Neural cell (in vitro differentiated cells): ENCODE results near the gene MAST4. TPM values are rescaled to one million over a fixed set of nuclear protein-coding genes. Genes with fewer than 3 reads are reported as not detected.

Experiments
- H2AFZ ChIP-seq: fragments of 200-600, 300-800 bp; sonication (generic), shearing (Covaris generic); 2 replicates; pipeline ENCODE4 v1.6.0; 2014; ENCODE audit warnings: low read depth, mild to moderate bottlenecking, antibody characterized with exemption, low read length, moderate library complexity
- H3F3A ChIP-seq: fragments of 200-600 bp; shearing (Covaris generic); 2 replicates; pipeline ENCODE4 v1.6.1; 2016; ENCODE audit warnings: mild to moderate bottlenecking, moderate library complexity, mixed read lengths, antibody characterized with exemption, low read length; ENCODE audit not compliant: insufficient read depth, poor library complexity, severe bottlenecking
- H3K27ac ChIP-seq: fragments of 200-600, 300-800 bp; sonication (generic), shearing (Covaris generic); 2 replicates; pipeline ENCODE4 v1.5.1; 2014; ENCODE audit warnings: mild to moderate bottlenecking, low read length, moderate library complexity
- H3K27me3 ChIP-seq: fragments of 300-800, 200-600 bp; sonication (generic), shearing (Covaris generic); 2 replicates; pipeline ENCODE4 v1.6.0; 2014; ENCODE audit warnings: mild to moderate bottlenecking, low read depth, low read length, moderate library complexity; ENCODE audit not compliant: insufficient read depth
- H3K36me3 ChIP-seq: fragments of 300-800, 200-600 bp; sonication (generic), shearing (Covaris generic); 2 replicates; pipeline ENCODE4 v1.5.1; 2014; ENCODE audit warnings: mild to moderate bottlenecking, antibody characterized with exemption, low read length, moderate library complexity; ENCODE audit not compliant: insufficient read depth
- H3K4me2 ChIP-seq: fragments of 300-800, 200-600 bp; sonication (generic), shearing (Covaris generic); 2 replicates; pipeline ENCODE4 v1.6.0; 2014; ENCODE audit warnings: mild to moderate bottlenecking, low read length
- H3K4me3 ChIP-seq: fragments of 300-800, 200-600 bp; sonication (generic), shearing (Covaris generic); 2 replicates; pipeline ENCODE4 v1.5.1; 2014; ENCODE audit warnings: mild to moderate bottlenecking, low read length, moderate library complexity
- H3K79me2 ChIP-seq: fragments of 200-600 bp; shearing (Covaris generic); replicated peaks from 2 replicates; pipeline ENCODE4 v1.6.0; 2014; ENCODE audit warnings: mild to moderate bottlenecking, low read length, moderate library complexity; ENCODE audit not compliant: insufficient read depth
- H3K9ac ChIP-seq: fragments of 300-800, 200-600 bp; sonication (generic), shearing (Covaris generic); 2 replicates; pipeline ENCODE4 v1.6.1; 2016; ENCODE audit warnings: mild to moderate bottlenecking, low read length, mixed read lengths
- H3K9me2 ChIP-seq: fragments of 200-600 bp; shearing (Covaris generic); 2 replicates; pipeline ENCODE4 v1.6.1; 2016; ENCODE audit warnings: mild to moderate bottlenecking, low read length, mixed read lengths; ENCODE audit not compliant: insufficient read depth
- H3K9me3 ChIP-seq: fragments of 200-600, 300-800 bp; sonication (generic), shearing (Covaris generic); 2 replicates; pipeline ENCODE4 v1.6.1; 2016; ENCODE audit warnings: mild to moderate bottlenecking, mixed run types, low read length, moderate library complexity, mixed read lengths
- H4K20me1 ChIP-seq: fragments of 200-600 bp; shearing (Covaris generic); 2 replicates; pipeline ENCODE4 v1.6.1; 2016; ENCODE audit warnings: mild to moderate bottlenecking, mixed run types; ENCODE audit not compliant: insufficient read depth
- CTCF ChIP-seq: fragments of 450-650 bp; IDR thresholded peaks from 2 replicates; pipeline ENCODE4 v1.5.1; 2014; ENCODE audit warnings: antibody characterized with exemption, mild to moderate bottlenecking, moderate library complexity; ENCODE audit not compliant: poor library complexity, severe bottlenecking
- EP300 ChIP-seq: fragments of 450-650 bp; conservative IDR thresholded peaks from 2 replicates; pipeline ENCODE4 v1.6.1; 2014; ENCODE audit warnings: antibody characterized with exemption, mild to moderate bottlenecking, moderate library complexity; ENCODE audit not compliant: poor library complexity, severe bottlenecking
- EZH2 ChIP-seq: fragments of 200-600, 300-800 bp; shearing (Covaris generic), sonication (generic); IDR thresholded peaks from 2 replicates; pipeline ENCODE4 v1.6.1; 2014; ENCODE audit warnings: antibody characterized with exemption, low read length, borderline replicate concordance, mild to moderate bottlenecking; ENCODE audit not compliant: insufficient read depth, poor library complexity, severe bottlenecking
- MXI1 ChIP-seq: fragments of 450-650 bp; conservative IDR thresholded peaks from 2 replicates; pipeline ENCODE4 v1.6.1; 2014; ENCODE audit warnings: antibody characterized with exemption, mild to moderate bottlenecking; ENCODE audit not compliant: poor library complexity, severe bottlenecking
- POLR2AphosphoS5 ChIP-seq: IDR thresholded peaks from 2 replicates; pipeline ENCODE4 v1.6.1; 2012
- RAD21 ChIP-seq: fragments of 450-650 bp; conservative IDR thresholded peaks from 2 replicates; pipeline ENCODE4 v1.6.1; 2014; ENCODE audit warnings: antibody characterized with exemption, mild to moderate bottlenecking, moderate library complexity
- REST ChIP-seq: IDR thresholded peaks from 2 replicates; pipeline ENCODE4 v1.6.1; 2012; ENCODE audit warnings: borderline replicate concordance
- SMC3 ChIP-seq: fragments of 450-650 bp; conservative IDR thresholded peaks from 2 replicates; pipeline ENCODE4 v1.6.1; 2014; ENCODE audit warnings: antibody characterized with exemption, mild to moderate bottlenecking, moderate library complexity; ENCODE audit not compliant: poor library complexity
- TAF1 ChIP-seq: IDR thresholded peaks from 2 replicates; pipeline ENCODE4 v1.6.1; 2012; ENCODE audit warnings: low read depth
- polyA plus RNA-seq: library from polyadenylated mRNA; depleted of rRNA; stranded (reverse); fragments of >200 nt; gene quantifications from 2 replicates; pipeline ENCODE4 v1.2.3, GENCODE V29; 2014

MAST4 gene
- polyA plus RNA-seq, 1 donor from 2014 or later = 2.3 TPM

- Histone ChIP-seq H3K79me2 (no peaks in the 10 kb centered on the region), H3K27ac (no peak overlapping the region), H3K9me3 (no peaks in the 10 kb centered on the region), H3K4me3 (no peak overlapping the region), H3K4me2 (no peak overlapping the region), H3K27me3 (no peaks in the 10 kb centered on the region), H3F3A (no peaks in the 10 kb centered on the region), H3K9ac (no peak overlapping the region), H2AFZ (no peak overlapping the region), H4K20me1 (no peaks in the 10 kb centered on the region), H3K36me3 (no peaks in the 10 kb centered on the region), H3K9me2 (no peaks in the 10 kb centered on the region)
- no peak for TF ChIP-seq EZH2
- no peak for TF ChIP-seq EP300
- no peak for TF ChIP-seq RAD21
- no peak for TF ChIP-seq MXI1
- TF ChIP-seq CTCF = no peak
- no peak for TF ChIP-seq REST
- TF ChIP-seq TAF1 = no peak
- no peak for TF ChIP-seq SMC3
These were observed 319.3 kb downstream of the MAST4 start for GRCh38 chr5:66915531-66915930.

- no peaks in the 10 kb centered on the region for H4K20me1 ChIP-seq
- H3K9me3 ChIP-seq = no peaks in the 10 kb centered on the region
- no peaks in the 10 kb centered on the region for H3F3A ChIP-seq
- H3K36me3 ChIP-seq = no peaks in the 10 kb centered on the region
- H3K27me3 ChIP-seq = no peaks in the 10 kb centered on the region
- TF ChIP-seq EZH2 = no peak
- TF ChIP-seq SMC3 = no peak
- TF ChIP-seq EP300 = no peak
- TF ChIP-seq CTCF = no peak
- no peak for TF ChIP-seq POLR2AphosphoS5
- TF ChIP-seq MXI1 = no peak
- TF ChIP-seq TAF1 = no peak
- no peak for TF ChIP-seq RAD21
- no peak for TF ChIP-seq REST
- H3K4me3 ChIP-seq = no peak overlapping the region
- no peak overlapping the region for H3K9ac ChIP-seq
- H3K79me2 ChIP-seq = no peaks in the 10 kb centered on the region
- no peak overlapping the region for H3K4me2 ChIP-seq
- H3K9me2 ChIP-seq = no peaks in the 10 kb centered on the region
- H2AFZ ChIP-seq = no peak overlapping the region
- H3K27ac ChIP-seq = no peak overlapping the region
These were observed 326.7 kb downstream of the MAST4 start for GRCh38 chr5:66922881-66923280.
